ENCODE results near the gene CFHR5.

DNA sequence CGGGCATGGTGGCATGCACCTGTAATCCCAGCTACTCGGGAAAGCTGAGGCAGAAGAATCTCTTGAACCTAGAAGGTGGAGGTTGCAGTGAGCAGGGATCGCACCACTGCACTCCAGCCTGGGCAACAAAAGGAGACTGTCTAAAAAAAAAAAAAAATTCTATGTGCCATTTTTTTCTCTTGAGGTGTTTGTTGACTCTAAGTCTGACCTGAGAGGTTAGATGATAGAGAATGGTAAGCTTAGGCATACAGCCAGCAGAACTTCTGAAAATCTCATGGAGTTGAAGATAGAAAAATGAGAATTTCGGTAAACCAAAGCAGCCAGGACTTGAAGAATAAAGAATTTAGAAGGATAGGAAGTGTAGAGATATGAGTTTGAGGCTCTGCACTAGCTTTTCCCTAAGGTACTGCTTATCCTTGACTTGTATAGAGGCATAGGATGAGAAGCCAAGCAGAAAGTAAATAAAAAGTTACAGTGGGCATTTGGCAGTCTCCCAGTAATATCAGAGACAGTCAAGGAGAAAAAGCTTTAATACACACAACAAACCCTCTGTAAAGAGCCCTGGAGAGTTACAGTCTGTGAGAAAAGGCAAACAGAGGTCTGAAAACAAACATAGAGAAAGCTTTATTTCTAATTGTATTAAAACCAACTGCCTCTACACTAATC, 65.5 kb downstream of the CFHR5 start:
- TF ChIP-seq GATA2 (IDR thresholded peaks at IDR 0.05; ENCODE audit: low read depth, low read length) = no peak
- no peak for TF ChIP-seq GATA3 (IDR thresholded peaks at IDR 0.05; ENCODE audit: low read depth, low read length)

All from SH-SY5Y (cell line).